Effector memory CD8-positive, alpha-beta T cell (primary cell): ENCODE results near the gene CDK5R2.

Source experiments
- ATAC-seq: fragments of 150-1000 bp; cut with Tn5 transposase; replicated peaks from 2 replicates; pipeline ENCODE4 v1.10.0; 2021; ENCODE audit warnings: mild to moderate bottlenecking, moderate library complexity
- DNase-seq, 3 experiments: peaks; one replicate each; pipeline ENCODE4 v3.0.0; 2021
- H3K27ac Mint-ChIP-seq, 2 donors: one replicate each; pipeline ENCODE4 v1.8.0; 2022; ENCODE audit warnings: mild to moderate bottlenecking in 2 of 2, mixed read lengths in 2 of 2, moderate library complexity in 2 of 2
- H3K27me3 Mint-ChIP-seq, 2 donors: one replicate each; pipeline ENCODE4 v1.8.0; 2022; ENCODE audit warnings: mixed read lengths in 2 of 2
- H3K36me3 Mint-ChIP-seq: one replicate; pipeline ENCODE4 v1.8.0; 2022; ENCODE audit warnings: mild to moderate bottlenecking, moderate library complexity, mixed read lengths; ENCODE audit not compliant: insufficient read depth
- H3K4me1 Mint-ChIP-seq, 2 donors: one replicate each; pipeline ENCODE4 v1.8.0; 2022; ENCODE audit warnings: low read depth in 2 of 2, mixed read lengths in 2 of 2
- H3K4me3 Mint-ChIP-seq, 2 donors: one replicate each; pipeline ENCODE4 v1.8.0; 2022; ENCODE audit warnings: mild to moderate bottlenecking in 2 of 2, mixed read lengths in 2 of 2, moderate library complexity in 2 of 2
- H3K9me3 Mint-ChIP-seq, 2 donors: one replicate each; pipeline ENCODE4 v1.8.0; 2022; ENCODE audit warnings: mixed read lengths in 2 of 2

Gene CDK5R2

DNA sequence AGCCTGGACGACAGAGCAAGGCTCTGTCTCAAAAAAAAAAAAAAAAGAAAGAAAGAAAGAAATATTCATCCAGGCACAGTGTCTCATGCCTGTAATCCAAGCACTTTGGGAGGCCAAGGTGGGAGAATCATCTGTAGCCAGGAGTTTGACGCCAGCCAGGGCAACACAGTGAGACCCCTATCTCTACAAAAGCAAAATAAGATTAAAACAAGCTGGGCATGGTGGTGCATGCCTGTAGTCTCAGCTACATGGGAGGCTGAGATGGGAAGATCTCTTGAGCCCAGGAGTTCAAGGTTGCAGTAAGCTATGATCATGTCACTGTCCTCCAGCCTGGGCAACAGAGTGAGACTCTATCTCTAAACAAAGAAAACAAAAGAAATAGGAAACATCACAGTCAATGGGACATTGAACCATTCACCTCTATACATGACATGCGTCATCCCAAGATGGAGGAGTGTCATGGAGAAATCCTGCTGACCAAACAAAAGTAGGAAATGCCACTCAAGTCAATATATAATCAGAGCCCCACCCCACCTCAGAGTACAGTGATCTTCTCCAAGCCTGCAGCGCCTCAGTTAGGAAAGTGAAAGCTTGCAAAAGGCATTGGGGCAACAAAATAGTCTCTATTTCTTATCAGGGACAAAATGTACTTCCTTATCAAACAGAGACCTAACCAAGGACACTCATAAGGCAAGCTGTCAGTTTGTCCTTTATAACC, 15.8 kb downstream of the CDK5R2 start:
- no peak overlapping the region for H3K27ac Mint-ChIP-seq
- no peaks in the 10 kb centered on the region for H3K36me3 Mint-ChIP-seq
- ATAC-seq = no peak

GRCh38 chr2:218979846-218980734, 20.6 kb downstream of the CDK5R2 start:
- DNase-seq (peak; percentile 80 to 86 (median 81)), ATAC-seq (peak; percentile 91)
- peaks cover 16 to 28% of the 10 kb centered on the region in 2 donors for H3K4me1 Mint-ChIP-seq
- H3K36me3 Mint-ChIP-seq = peaks cover 8% of the 10 kb centered on the region
- no peak overlapping the region for H3K27ac Mint-ChIP-seq
- H3K27me3 Mint-ChIP-seq = peaks cover 81 to 100% of the 10 kb centered on the region in 2 donors
- peak overlapping the region; percentile 77 to 78 for H3K4me3 Mint-ChIP-seq
- no peaks in the 10 kb centered on the region for H3K9me3 Mint-ChIP-seq

More for the DNA sequence above, 15.8 kb downstream of the CDK5R2 start:
- Mint-ChIP-seq H3K9me3 (no peaks in the 10 kb centered on the region), H3K4me1 (peaks cover 3 to 6% of the 10 kb centered on the region in 2 donors), H3K4me3 (no peak overlapping the region), H3K27me3 (peaks cover 64 to 88% of the 10 kb centered on the region in 2 donors)
- DNase-seq = no peak

- peaks cover 8% of the 10 kb centered on the region for H3K36me3 Mint-ChIP-seq
- no peak for DNase-seq
- H3K27ac Mint-ChIP-seq = no peak overlapping the region
- H3K4me1 Mint-ChIP-seq = peaks cover 20 to 28% of the 10 kb centered on the region in 2 donors
- H3K27me3 Mint-ChIP-seq = peaks cover 79 to 100% of the 10 kb centered on the region in 2 donors
- peak overlapping the region; percentile 77 to 78 for H3K4me3 Mint-ChIP-seq
- ATAC-seq = no peak
- H3K9me3 Mint-ChIP-seq = no peaks in the 10 kb centered on the region
Observed at GRCh38 chr2:218980735-218981389, 21.4 kb downstream of the CDK5R2 start.

- ATAC-seq = peak; percentile 2
- peaks cover 79 to 100% of the 10 kb centered on the region in 2 donors for H3K27me3 Mint-ChIP-seq
- H3K4me3 Mint-ChIP-seq = peak overlapping the region; percentile 77 to 78
- H3K36me3 Mint-ChIP-seq = peaks cover 8% of the 10 kb centered on the region
- no peak for DNase-seq
- H3K27ac Mint-ChIP-seq = no peak overlapping the region
- no peaks in the 10 kb centered on the region for H3K9me3 Mint-ChIP-seq
- peaks cover 24 to 28% of the 10 kb centered on the region in 2 donors for H3K4me1 Mint-ChIP-seq
Observed at GRCh38 chr2:218981390-218981880, 22.0 kb downstream of the CDK5R2 start.

DNA sequence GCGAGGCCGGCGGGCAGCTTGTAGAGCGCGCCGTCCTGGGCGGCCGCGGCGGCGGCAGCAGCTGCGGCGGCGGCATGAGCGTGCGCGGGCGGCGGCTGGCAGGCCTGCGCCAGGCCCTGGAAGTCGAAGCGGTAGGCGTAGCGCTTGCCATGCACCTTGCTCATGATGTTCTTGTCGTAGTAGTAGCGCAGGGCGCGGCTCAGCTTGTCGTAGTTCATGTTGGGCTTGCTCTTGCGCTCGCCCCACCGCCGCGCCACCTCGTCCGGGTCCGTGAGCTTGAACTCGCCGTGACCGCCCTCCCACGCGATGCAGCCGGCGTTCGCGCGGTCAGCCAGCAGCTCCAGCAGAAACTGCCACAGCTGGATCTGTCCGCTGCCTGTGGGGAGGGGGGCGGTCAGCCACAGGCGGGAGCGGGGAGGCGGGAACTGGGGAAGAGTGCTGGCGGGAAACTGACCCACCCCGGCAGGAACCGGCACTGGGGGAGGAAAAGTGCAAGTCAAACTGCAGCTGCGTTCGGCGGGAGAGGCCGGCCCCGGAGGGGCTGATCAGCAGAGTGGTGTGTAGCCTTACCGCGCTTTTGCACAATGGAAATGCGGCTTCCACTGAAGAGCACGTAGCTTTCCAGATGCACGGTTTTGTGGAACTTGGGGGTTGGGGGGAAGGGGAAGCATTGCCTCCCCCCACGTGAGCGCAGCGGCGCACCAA, 22.6 kb downstream of the CDK5R2 start:
- Mint-ChIP-seq H3K4me3 (peak overlapping the region; percentile 63 to 77), H3K36me3 (peaks cover 8% of the 10 kb centered on the region), H3K4me1 (peaks cover 24 to 28% of the 10 kb centered on the region in 2 donors), H3K27me3 (peaks cover 79 to 100% of the 10 kb centered on the region in 2 donors), H3K27ac (no peak overlapping the region), H3K9me3 (no peaks in the 10 kb centered on the region)
- peak; percentile 36 for ATAC-seq
- peak in 1 of 3 experiments; percentile 25 for DNase-seq

- peaks cover 24 to 28% of the 10 kb centered on the region in 2 donors for H3K4me1 Mint-ChIP-seq
- peaks cover 79 to 100% of the 10 kb centered on the region in 2 donors for H3K27me3 Mint-ChIP-seq
- H3K27ac Mint-ChIP-seq = no peak overlapping the region
- peaks cover 8% of the 10 kb centered on the region for H3K36me3 Mint-ChIP-seq
- peak overlapping the region; percentile 63 to 77 for H3K4me3 Mint-ChIP-seq
- ATAC-seq (no peak), DNase-seq (no peak)
- no peaks in the 10 kb centered on the region for H3K9me3 Mint-ChIP-seq
Observed at GRCh38 chr2:218982586-218983262, 23.3 kb downstream of the CDK5R2 start.

DNA sequence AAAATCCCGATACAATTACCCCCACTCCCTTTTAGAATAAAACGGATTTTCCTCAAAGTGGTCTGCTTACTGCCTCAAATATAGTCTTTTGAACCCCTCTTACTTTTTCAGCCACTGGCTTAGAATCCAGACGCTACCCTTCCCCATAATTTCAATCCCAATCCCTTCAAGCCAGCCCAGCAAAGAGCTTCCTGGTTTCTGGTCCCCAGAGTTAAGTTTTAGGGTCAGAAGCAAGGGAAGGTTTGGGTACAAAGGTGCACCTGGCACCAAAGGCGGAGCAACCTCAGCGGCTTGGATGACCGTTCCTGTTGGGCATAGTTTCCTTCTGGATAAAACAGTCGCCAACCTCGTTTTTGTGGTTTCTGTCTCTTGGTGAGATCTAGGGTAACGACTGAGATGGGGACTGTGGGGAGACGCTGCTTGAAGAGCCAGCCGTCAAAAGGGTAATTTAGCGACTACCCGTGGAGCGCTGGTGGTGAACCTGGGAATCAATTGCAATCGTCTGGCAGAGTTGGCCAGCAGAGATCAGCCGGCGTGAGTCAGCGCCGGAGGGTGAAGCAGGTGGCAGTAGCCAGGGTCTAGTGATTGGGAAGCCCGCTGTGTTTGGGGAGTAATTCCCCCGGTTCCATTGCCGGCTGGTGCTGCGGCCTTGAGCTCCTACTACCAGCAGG, 23.9 kb downstream of the CDK5R2 start:
- H3K9me3 Mint-ChIP-seq = no peaks in the 10 kb centered on the region
- ATAC-seq (no peak), DNase-seq (no peak)
- peaks cover 8% of the 10 kb centered on the region for H3K36me3 Mint-ChIP-seq
- peaks cover 24 to 28% of the 10 kb centered on the region in 2 donors for H3K4me1 Mint-ChIP-seq
- H3K4me3 Mint-ChIP-seq = peak overlapping the region in 1 of 2 donors; percentile 50
- H3K27me3 Mint-ChIP-seq = peaks cover 81 to 100% of the 10 kb centered on the region in 2 donors
- H3K27ac Mint-ChIP-seq = no peak overlapping the region

- no peak overlapping the region for H3K27ac Mint-ChIP-seq
- peaks cover 81 to 100% of the 10 kb centered on the region in 2 donors for H3K27me3 Mint-ChIP-seq
- H3K36me3 Mint-ChIP-seq = peaks cover 8% of the 10 kb centered on the region
- no peak for DNase-seq
- ATAC-seq = no peak
- peak overlapping the region in 1 of 2 donors; percentile 17 for H3K4me3 Mint-ChIP-seq
- H3K4me1 Mint-ChIP-seq = peaks cover 24 to 28% of the 10 kb centered on the region in 2 donors
- H3K9me3 Mint-ChIP-seq = no peaks in the 10 kb centered on the region
Observed at GRCh38 chr2:218983934-218984238, 24.4 kb downstream of the CDK5R2 start.

GRCh38 chr2:218984239-218985020, 25.0 kb downstream of the CDK5R2 start:
- ATAC-seq = no peak
- Mint-ChIP-seq H3K36me3 (peaks cover 8% of the 10 kb centered on the region), H3K27me3 (peaks cover 86 to 100% of the 10 kb centered on the region in 2 donors), H3K9me3 (no peaks in the 10 kb centered on the region), H3K4me3 (peak overlapping the region in 1 of 2 donors; percentile 17), H3K4me1 (peaks cover 24 to 28% of the 10 kb centered on the region in 2 donors), H3K27ac (peak overlapping the region in 1 of 2 donors; percentile 17)
- no peak for DNase-seq

DNA sequence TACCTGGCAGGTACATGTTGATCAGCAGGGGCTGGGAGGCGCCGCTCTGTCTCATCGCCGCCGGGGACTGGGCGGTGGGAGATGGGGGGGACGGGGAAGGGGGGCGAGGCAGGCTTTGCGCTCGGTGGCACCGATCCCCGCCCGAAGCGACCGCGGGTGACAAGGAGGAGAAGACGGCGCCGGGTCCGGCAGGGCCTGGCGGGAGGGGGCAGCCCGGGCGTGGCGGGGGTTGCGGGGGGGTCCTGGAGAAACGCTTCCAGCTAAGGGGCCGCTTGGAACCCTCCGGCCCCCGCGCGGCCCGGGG, 25.5 kb downstream of the CDK5R2 start, which contains the start of gene FEV:
FEV (minus strand) TSS at position 164 of the 304 bp plus-strand sequence; CDS start at position 55, 109 bp downstream.
- Mint-ChIP-seq H3K27ac (peak within 1 kb of the TSS in 1 of 2 donors; percentile 17), H3K9me3 (no peaks in the 10 kb centered on the region), H3K4me3 (peak within 1 kb of the TSS; percentile 13 to 37), H3K27me3 (peaks cover 89 to 100% of the 10 kb centered on the region in 2 donors), H3K36me3 (peaks cover 8% of the 10 kb centered on the region), H3K4me1 (peaks cover 23 to 24% of the 10 kb centered on the region in 2 donors)
- ATAC-seq (no peak), DNase-seq (no peak)

- Mint-ChIP-seq H3K36me3 (peaks cover 8% of the 10 kb centered on the region), H3K27me3 (peaks cover 90 to 100% of the 10 kb centered on the region in 2 donors), H3K27ac (no peak overlapping the region), H3K4me1 (peaks cover 20 to 21% of the 10 kb centered on the region in 2 donors), H3K9me3 (no peaks in the 10 kb centered on the region), H3K4me3 (peak overlapping the region; percentile 13 to 37)
- DNase-seq (no peak), ATAC-seq (no peak)
Observed at GRCh38 chr2:218985325-218986091, 26.0 kb downstream of the CDK5R2 start.
